Measurements from ENCODE around the gene ERN2. TPM values are rescaled to one million over a fixed set of nuclear protein-coding genes. Genes with fewer than 3 reads are reported as not detected.
"Not testable (repeated sequence)": the region's sequence is repeated elsewhere in the genome, so short reads cannot be mapped to it uniquely, and the experiment has no call there.

The ERN2 gene
- total and polyA plus RNA-seq, 2 of the 4 experiments (the other 2 are of a cell fraction): 0.39 to 0.54 TPM

GRCh38 chr16:23751053-23751452, 38.0 kb upstream of the ERN2 start:
- H2BK120ac ChIP-seq (ENCODE audit: low read depth, low read length); H3K79me1 ChIP-seq (ENCODE audit: low read depth in 1 of 2, low read length in 2 of 2); BruUV-seq (replicated peaks); H3K14ac ChIP-seq (replicated peaks; ENCODE audit: low read depth, low read length); H3K23ac ChIP-seq (ENCODE audit: low read depth, low read length); H3K27ac ChIP-seq (ENCODE audit: insufficient read depth, low read length); H2AK5ac ChIP-seq (ENCODE audit: low read depth, low read length); H4K20me1 ChIP-seq (ENCODE audit: insufficient read depth, low read length); H3K18ac ChIP-seq (ENCODE audit: low read depth, low read length); CTCF ChIA-PET; H4K91ac ChIP-seq (ENCODE audit: insufficient read depth, low read depth, low read length); dilution Hi-C loops (cut with HindIII; ENCODE audit: low sequenced_read_pairs, unreplicated experiment); H3K4ac ChIP-seq (ENCODE audit: low read depth, low read length); H4K8ac ChIP-seq (ENCODE audit: low read depth in 2 of 2, low read length in 2 of 2); H3K9ac ChIP-seq (ENCODE audit: low read depth, low read length); H3K4me2 ChIP-seq (ENCODE audit: low read depth, low read length); DNase-seq; POLR2A ChIA-PET (ENCODE audit: unreplicated experiment); H3K9me1 ChIP-seq (ENCODE audit: insufficient read depth, low read length); H2AK9ac ChIP-seq (replicated peaks; ENCODE audit: low read depth, low read length, poor library complexity); ATAC-seq (ENCODE audit: low read depth); H4K5ac ChIP-seq (ENCODE audit: low read depth, low read length); H2BK15ac ChIP-seq (ENCODE audit: low read depth, low read length); H3K36me3 ChIP-seq (ENCODE audit: control insufficient read depth, insufficient read depth, low read length); H2AFZ ChIP-seq (replicated peaks; ENCODE audit: low read length, poor library complexity); H3K4me3 ChIP-seq (ENCODE audit: insufficient read depth, low read depth, low read length); H3K9me3 ChIP-seq (ENCODE audit: control insufficient read depth, insufficient read depth, low read length); H2BK20ac ChIP-seq (ENCODE audit: low read depth, low read length); intact Hi-C loops (cut with micrococcal nuclease); H3K4me1 ChIP-seq (ENCODE audit: control insufficient read depth, insufficient read depth, low read length); H3K56ac ChIP-seq (ENCODE audit: extremely low read depth, insufficient read depth, low read length); H2BK5ac ChIP-seq (ENCODE audit: low read depth, low read length, poor library complexity, severe bottlenecking); in situ Hi-C loops (cut with MboI; ENCODE audit: low sequenced_read_pairs): not testable (repeated sequence)
- WGBS, 2 experiments (ENCODE audit: extremely low coverage in 2 of 2, insufficient read length in 1 of 2): no CpG with 5 or more reads among the region's 1 CpG
- H3K27me3 ChIP-seq (ENCODE audit: control insufficient read depth, insufficient read depth, low read length): peaks cover 22% of the 10 kb centered on the region
